Measurements from ENCODE around the gene OR1E2.
"Not testable (repeated sequence)": the region's sequence is repeated elsewhere in the genome, so short reads cannot be mapped to it uniquely, and the experiment has no call there.

Gene OR1E2

GRCh38 chr17:3433741-3434140 is at the start of gene OR1E2:
TSS of gene OR1E2 (minus strand) at chr17:3433841. CDS start at chr17:3433841, 0 bp downstream.
- DNase-seq = no peak

- no peak for DNase-seq
These were observed 49.2 kb upstream of the OR1E2 start for GRCh38 chr17:3482852-3483251.

GRCh38 chr17:3479988-3480387 is 46.3 kb upstream of the OR1E2 start:
- DNase-seq = no peak

GRCh38 chr17:3475812-3476610 is 42.4 kb upstream of the OR1E2 start, which contains the start of gene ASPA:
TSS of gene ASPA (plus strand) at chr17:3475997. CDS start at chr17:3476160, 163 bp downstream.
- no peak for DNase-seq

GRCh38 chr17:3475251-3475685 is 41.6 kb upstream of the OR1E2 start:
- DNase-seq = no peak

GRCh38 chr17:3474212-3474611 is 40.6 kb upstream of the OR1E2 start:
- DNase-seq = no peak

GRCh38 chr17:3472137-3472536 is 38.5 kb upstream of the OR1E2 start:
- no peak for DNase-seq

GRCh38 chr17:3471599-3471998 is 38.0 kb upstream of the OR1E2 start, which contains the start of gene SPATA22:
TSS of gene SPATA22 (minus strand) at chr17:3471819. CDS start at chr17:3469325, 2,494 bp downstream.
- DNase-seq = no peak

- DNase-seq = no peak
These were observed 35.9 kb upstream of the OR1E2 start for GRCh38 chr17:3469529-3469928.

GRCh38 chr17:3466355-3466754 is 32.7 kb upstream of the OR1E2 start:
- not testable (repeated sequence) for DNase-seq

- DNase-seq = no peak
These were observed 14.5 kb upstream of the OR1E2 start for GRCh38 chr17:3448059-3448665.

GRCh38 chr17:3447625-3448024 is 14.0 kb upstream of the OR1E2 start:
- no peak for DNase-seq

GRCh38 chr17:3440451-3440850 is 6.8 kb upstream of the OR1E2 start:
- no peak for DNase-seq

- DNase-seq = no peak
These were observed 4.7 kb upstream of the OR1E2 start for GRCh38 chr17:3438368-3438767.

- DNase-seq = peak in 1 of 2 donors; percentile 41
These were observed 426 bp downstream of the OR1E2 start for GRCh38 chr17:3433215-3433614.

GRCh38 chr17:3418222-3418621 is 15.4 kb downstream of the OR1E2 start:
- no peak for DNase-seq

- no peak for DNase-seq
These were observed 18.0 kb downstream of the OR1E2 start for GRCh38 chr17:3415610-3416009.

- not testable (repeated sequence) for DNase-seq
These were observed 21.4 kb downstream of the OR1E2 start for GRCh38 chr17:3412216-3412615.

- no peak for DNase-seq
These were observed 22.6 kb downstream of the OR1E2 start, which contains the start of gene OR3A3 for GRCh38 chr17:3411070-3411469. TSS of gene OR3A3 (plus strand) at chr17:3411370.

GRCh38 chr17:3403856-3404255 is 29.8 kb downstream of the OR1E2 start:
- not testable (repeated sequence) for DNase-seq

- DNase-seq = no peak
These were observed 31.9 kb downstream of the OR1E2 start for GRCh38 chr17:3401786-3402185.

- no peak for DNase-seq
These were observed 33.6 kb downstream of the OR1E2 start for GRCh38 chr17:3400055-3400454.

- no peak for DNase-seq
These were observed 35.3 kb downstream of the OR1E2 start, which contains the start of gene OR1E1 for GRCh38 chr17:3398310-3398709. TSS of gene OR1E1 (minus strand) at chr17:3398410. CDS start at chr17:3398410, 0 bp downstream.

GRCh38 chr17:3397801-3398200 is 35.8 kb downstream of the OR1E2 start:
- not testable (repeated sequence) for DNase-seq

All from bone marrow (tissue), 2 donors.